RPMI7951 (cell line): ENCODE results near the gene MRPS34. TPM values are rescaled to one million over a fixed set of nuclear protein-coding genes. Genes with fewer than 3 reads are reported as not detected.

Experiments
- DNase-seq: peaks from one replicate; pipeline ENCODE4 v3.0.0-alpha.2; 2012; ENCODE audit warnings: low read depth
- total RNA-seq: library from RNA; depleted of rRNA; stranded (reverse); fragments of >200 nt; shearing (Covaris generic); gene quantifications from 2 replicates; pipeline ENCODE4 v1.2.3, GENCODE V29; 2014

Gene MRPS34
- total RNA-seq, 1 experiment from 2014 or later, result 82.5 TPM

DNA sequence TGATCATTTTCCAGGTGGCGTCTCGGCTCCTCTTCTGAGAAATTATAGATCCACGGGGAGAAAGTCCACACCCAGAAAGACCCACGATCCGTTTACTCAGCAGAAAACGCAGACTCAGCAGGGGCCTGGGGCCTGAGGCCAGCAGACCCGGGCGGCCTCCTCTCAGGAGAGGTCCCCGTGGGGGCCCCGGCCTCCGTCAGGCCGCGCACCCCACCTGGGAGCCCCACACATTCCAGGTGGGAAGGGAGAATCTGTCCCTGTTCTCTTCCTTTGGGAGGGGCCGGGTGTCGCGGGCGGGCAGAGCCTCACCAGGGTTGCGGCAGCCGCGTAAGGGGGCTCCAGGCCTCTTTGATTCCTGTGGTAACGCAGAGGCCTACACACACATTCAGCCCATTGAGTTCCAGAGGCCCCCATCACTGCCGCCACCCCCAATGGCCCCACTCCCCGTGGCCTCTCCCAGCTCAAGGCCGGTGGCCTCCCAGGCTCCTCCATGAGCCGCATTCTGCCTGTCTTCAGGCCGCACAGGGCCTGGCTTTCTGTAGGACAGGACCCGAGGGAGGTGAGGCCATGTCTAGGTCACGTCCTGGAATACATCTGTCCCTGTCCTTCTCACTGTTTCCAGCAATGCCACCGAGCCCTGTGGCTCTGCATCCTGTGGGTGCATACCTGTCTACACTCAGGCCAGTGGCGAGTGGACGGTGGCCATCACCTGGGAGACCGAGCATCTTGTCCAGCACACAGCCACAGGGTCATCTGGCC, 22.2 kb upstream of the MRPS34 start:
- no peak for DNase-seq

DNA sequence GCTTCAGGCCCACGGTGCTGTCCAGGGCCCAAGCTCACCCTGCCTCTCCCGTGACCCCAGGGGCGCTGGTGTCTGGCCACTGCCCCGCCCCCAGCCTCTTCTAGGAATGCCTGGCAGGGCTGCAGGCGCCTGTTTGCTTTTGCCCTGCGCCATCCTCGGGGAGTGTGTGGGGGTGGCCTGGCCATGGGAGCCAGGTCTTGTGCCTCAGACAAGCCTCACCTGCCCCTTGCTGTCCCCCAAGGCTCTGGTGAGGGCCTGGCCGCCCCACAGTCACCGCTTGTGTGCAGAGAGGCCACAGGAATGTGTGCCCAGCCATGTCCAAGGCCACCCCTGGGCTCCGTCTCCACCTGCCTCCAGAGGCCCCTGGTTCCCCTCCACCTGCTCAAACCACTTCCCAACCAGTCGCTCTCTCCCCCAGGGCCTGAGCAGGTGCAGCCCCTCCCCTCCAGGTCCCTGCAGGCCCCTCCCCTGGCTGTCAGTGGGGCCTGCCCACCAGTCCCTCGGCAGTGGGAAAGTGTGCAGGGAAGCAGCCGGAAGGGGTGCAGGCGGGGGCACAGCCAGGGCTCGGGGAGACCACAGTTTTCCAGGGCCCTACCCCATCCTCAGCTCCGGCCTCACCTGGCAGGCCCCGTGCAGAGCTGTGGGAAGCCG, 21.4 kb upstream of the MRPS34 start:
- DNase-seq, result no peak

DNA sequence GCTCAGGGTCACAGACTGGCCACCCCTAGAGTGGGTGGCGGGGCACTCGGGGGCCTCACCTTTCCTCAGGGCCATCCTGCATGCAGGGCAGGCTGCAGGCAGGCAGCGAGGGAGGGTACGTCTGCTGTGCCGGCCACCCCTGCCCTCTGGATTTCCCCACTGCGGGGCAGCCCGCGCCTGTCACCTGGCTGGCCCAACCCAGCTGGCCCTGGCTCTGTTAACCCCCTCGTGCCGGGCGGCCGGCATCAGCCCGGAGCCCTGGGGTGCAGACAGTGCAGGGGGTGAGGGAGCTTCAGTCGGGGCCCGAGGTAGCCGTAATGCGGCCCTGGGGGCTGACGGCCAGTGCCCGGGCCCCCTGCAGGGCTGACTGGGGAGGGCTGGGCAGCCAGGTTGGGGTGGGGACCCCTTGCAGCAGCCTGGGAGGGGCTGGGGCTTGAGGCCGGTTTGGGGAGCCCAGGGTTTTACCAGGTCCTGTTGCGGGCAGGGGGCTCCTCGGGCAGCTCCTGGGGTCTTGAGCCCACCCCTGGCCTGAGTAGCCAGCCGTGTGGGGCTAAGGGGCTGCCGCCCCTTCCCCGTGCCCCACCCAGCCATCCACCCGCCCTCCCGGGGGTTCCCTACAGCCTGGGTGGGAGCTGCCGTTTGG, 20.8 kb upstream of the MRPS34 start, which contains the start of gene IGFALS:
Gene IGFALS (minus strand): TSS at position 128 of the 643 bp plus-strand sequence. CDS start 53 bp downstream, at position 75.
- DNase-seq, result no peak

DNA sequence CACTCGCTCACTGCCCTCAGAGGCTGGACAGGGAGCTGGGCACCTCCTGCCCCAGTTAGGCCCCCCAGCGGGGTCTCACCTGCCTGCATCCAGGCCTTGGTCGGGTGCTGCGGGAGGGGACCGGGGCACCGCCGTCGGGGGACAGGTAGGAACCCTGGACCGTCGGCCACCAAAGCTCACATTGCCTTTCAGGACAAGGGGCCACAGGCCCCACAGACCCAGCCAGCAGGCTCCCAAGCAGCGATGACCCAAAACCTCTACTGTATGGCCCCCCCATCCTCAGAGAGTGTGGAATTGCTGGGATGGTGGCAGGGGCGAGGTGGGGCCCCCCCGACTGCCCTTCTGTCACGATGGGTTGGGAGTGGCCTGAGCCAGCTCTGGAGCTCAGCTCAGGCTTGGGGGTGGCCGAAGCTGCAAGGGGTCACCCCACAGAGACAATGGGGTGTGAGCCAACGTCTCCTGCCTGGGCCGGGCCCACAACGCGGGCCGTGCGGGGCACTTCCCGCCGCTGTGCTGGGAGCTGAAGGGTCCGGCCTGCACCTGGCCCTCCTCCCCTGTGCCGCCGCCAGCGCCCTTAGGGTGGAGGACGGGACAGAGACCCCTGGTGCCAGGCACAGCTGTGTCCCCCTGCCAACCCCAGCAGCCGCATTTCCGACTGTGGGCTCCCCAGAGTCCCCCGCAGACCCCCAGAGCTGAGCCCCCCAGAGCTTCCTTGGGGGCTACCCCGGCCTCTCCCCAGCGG, 20.1 kb upstream of the MRPS34 start:
- no peak for DNase-seq

DNA sequence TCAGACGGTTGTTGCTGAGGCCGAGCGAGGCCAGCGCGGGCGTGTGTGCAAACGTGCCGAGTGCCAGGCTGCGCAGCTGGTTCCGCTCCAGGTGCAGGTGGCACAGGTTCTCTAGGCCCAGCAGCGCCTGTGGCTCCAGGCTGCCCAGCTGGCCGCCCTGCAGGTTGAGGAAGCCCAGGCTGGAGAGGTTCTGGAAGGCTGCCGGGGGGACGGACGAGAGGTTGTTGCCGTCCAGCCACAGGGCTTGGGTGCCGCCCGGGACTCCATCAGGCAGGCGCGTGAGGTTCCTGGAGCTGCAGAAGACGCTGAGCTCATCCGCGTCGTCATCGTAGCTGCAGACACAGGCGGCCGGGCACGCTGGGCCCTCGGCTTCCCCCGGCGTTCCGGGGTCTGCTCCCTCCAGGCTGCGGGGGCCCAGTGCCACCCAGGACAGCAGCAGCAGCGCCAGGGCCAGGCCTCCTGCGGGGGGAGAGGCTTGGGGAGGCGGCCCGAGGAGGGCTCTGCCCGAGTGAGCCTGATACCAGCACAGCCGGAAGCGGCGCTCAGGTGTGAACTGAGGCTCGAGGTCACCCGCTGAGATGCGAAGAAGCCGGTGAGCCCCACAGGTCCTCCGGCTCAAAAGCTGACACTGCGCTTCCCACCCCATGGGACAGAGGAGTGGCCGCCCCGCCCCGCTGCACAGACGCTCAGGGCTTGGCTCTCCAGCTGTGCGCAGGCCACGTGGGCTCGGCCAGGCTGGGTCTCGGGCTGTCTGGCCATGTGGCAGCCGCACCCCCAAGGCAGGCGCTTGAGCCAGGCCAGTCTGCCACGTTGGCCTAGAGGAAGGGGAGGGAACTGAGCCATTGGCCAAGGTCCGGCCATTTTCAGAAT, 19.2 kb upstream of the MRPS34 start:
- DNase-seq, result no peak

DNA sequence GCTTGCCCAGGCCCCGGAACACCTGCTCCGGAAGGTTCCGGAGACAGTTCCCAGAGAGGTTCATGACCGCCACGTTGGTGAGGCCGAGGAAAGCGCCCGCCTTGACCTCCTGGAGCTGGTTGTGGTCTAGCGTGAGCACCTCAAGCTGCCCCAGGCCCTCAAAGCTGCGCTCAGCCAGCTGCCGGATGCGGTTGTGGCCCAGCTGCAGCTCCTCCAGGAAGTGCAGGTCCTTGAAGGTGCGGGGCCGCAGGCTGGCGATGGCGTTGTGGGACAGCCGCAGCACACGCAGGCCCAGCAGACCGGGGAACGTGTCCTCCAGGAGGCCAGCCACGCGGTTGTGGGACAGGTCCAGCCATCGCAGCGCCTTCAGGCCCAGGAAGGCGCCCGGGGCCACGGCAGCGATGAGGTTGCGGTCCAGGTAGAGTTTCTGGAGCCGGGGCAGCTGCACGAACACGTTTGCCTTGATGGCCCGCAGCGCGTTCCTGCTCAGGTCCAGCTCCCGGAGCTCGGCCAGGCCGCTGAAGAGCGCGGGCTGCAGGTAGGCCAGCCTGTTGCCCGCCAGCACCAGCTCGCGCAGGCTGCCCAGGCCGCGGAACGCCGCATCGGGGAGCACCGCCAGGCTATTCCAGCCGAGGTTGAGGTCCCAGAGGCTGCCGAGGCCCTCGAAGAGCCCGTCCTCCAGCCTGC, 18.5 kb upstream of the MRPS34 start:
- no peak for DNase-seq

DNA sequence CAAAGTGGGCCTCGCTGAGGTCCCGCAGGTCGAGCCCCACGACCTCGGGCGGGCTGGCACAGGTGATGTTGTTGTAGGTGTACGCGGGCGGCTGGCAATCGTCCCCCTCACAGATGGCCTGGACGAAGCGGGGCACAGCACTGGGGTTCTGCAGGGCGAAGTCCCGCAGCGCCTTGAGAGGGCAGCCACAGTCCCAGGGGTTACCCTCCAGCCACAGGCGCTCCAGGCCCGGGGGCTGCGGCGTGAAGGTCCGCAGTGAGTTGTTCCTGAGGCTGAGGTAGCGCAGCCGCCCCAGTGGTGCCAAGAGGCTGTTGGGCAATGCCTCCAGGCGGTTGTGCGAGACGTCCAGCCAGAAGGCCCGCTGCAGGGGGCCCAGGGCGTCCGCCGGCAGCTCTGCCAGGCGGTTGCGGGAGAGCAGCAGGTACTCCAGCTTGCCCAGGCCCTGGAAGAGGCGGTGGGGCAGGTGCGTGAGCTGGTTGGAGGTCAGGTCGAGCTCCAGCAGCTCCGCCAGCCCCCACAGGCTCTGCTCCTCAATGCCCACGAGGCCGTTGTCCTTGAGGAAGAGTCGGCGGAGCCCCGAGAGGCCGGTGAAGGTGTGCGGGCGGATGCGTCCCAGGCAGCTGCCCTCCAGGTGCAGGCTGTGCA, 17.8 kb upstream of the MRPS34 start:
- DNase-seq, result no peak

DNA sequence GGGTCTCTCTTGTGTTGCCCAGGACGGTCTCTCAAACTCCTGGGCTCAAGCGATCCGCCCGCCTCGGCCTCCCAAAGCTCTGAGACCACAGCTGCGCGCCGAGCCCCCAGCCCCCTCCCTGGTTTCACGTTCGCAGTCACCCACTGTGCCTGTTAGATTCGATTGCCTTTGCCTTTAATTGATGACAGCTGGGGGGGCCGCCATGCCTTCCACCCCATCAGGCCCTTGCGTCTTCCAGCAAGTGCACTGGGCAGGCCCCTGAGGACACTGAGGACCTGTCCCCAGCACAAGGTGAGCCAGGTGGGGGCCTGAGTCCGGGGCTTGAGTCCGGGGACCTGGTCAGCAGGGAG, 17.3 kb upstream of the MRPS34 start:
- DNase-seq, result no peak

DNA sequence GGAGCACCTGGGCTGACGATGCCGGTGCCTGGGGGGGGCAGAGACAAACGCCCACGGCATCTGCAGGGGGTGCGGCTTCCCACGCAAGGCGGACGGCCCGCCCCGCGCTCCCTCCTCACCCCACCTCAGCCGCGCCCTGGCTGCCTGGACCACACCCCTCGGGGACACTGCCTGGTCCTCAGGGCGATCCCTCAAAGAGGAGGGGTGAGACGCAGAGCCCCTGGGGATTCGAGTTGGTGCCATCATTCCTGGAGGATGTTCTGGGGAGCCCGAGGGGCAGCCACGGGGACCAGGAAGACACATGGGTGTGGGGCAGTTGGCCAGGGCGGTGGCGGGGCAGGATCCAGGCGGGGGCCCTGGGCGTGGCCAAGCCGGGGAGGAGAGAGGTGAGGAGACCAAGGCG, 16.7 kb upstream of the MRPS34 start:
- DNase-seq, result no peak

DNA sequence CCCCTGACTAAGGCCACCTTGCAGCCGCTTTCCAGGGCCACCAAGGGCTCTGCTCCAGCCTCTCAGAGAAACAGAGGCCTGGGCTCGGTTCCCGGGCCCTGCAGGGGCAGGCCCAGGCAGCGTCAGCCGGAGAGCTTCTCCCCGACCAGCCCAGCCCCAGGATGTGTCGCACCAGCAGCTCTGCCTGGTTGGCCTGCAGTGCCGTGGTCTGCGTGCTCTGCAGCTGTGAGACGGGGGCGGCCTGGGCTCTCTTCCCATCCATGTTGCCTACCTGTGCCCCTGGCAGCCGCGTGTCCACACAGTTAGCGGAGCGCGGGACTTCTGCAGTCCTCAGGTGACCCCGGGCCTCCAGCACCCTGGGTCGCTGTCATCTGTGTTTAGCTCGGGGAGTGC, 15.8 kb upstream of the MRPS34 start:
- DNase-seq, result no peak

DNA sequence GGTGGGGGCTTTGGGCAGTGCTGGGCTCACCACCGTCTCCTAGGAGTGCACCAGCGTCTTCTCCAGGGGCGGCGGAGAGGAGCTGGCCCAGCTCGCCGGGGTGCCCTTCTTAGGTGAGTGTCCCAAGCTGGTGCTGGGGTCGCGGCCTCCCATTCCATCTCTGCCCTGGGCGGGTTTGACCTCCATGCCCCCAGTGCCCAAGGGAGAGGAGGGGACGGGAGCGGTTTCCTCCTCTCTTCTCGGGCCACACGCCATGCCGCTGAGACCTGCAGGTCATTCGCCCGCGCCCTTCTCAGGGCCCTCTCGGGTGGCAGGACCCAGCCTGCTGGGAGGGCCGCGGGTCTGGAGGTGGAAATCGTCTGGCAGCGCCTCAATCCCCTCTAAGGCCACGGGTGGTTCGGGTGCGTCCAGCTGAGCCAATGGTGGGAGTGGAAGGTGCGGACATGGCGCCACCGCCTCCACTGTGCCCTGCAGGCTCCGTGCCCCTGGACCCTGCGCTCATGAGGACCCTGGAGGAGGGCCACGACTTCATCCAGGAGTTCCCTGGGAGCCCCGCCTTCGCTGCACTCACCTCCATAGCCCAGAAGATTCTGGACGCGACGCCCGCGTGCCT, 15.3 kb upstream of the MRPS34 start:
- no peak for DNase-seq

DNA sequence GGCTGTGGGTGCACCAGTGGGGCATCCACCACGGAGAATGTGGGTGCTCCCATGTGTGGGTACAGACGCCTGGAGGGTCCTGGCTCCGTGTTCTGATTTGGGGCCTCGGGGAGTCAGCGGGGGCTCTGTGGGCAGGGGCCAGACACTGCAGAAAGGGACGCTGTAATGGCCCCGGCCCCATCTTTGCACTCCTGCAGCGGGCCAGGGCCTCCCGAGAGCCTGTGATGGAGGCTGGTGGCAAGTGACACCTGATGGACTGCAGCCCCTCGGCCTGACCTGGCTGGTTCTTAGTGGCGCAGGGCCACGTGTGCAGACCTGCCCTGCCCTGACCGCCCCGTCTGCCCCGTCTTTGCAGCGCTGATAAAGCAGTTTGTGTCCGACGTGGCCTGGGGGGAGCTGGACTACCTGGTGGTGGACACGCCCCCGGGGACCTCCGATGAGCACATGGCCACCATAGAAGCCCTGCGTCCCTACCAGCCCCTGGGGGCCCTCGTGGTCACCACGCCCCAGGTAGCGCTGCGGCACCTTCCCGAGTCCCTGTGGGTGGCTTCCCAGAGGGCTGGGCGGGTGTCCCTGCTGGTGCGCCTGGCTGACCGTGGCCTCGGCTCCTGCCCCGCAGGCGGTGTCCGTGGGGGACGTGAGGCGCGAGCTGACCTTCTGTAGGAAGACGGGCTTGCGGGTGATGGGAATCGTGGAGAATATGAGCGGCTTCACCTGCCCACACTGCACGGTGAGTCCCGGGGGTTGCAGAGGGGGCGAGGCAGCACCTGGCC, 14.6 kb upstream of the MRPS34 start:
- DNase-seq, result no peak

DNA sequence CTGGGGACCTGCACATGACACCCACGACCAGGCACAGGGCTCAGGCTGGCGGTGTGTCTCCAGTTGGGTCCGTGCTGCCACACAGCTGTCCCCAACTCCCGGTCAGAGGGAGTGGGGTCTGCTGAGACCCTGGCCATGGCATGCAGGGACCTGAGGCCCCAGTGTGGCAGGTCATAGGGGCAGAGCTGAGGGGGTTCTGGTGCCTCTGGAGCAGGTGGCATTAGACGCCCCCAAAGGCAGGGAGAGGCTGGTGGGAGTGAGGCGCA, 14.1 kb upstream of the MRPS34 start:
- DNase-seq, result no peak

DNA sequence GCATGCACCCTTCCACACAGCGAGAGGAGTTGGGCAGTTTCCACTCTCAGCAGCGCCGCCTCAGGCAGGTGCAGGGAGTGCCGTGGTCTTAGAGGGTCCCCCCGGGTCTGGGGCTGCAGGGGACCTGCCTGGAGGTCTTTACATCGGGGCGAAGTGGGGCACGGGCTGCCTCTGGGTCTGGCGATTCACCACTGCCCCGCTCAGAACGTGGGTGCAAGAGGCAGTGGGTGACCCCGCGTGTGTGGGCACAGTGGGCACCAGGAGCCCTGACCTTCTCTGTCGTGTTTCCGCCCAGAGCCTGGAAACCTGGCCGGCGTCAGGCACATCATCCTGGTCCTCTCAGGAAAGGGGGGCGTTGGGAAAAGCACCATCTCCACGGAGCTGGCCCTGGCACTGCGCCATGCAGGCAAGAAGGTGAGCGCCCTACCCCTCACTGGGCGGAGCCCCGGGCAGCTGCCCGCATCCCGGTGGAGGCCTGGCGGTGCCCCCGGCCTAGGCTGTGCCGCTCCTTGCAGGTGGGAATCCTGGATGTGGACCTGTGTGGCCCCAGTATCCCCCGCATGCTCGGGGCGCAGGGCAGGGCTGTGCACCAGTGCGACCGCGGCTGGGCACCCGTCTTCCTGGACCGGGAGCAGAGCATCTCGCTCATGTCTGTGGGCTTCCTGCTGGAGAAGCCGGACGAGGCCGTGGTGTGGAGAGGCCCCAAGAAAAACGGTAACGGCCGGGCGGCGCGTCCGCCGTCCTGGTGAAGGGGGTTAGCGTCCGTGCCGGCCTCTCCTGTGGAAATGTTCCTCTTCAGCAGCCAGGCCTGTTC, 13.5 kb upstream of the MRPS34 start:
- no peak for DNase-seq

DNA sequence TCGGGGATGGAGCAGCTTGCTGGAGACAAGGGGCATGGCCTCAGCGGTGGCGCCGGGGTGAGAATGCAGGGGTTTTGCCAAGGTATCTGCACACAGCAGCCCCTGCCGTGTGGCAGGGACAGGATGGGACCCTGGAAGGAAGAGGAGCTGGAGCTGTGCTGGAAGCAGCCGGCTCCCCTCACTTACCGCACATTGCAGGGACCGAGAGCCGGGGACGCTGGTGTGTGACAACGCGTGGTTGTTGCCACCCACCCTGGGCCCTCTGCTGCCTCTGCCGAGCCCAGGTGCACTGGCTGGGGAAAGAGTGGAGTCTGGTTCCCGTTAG, 12.9 kb upstream of the MRPS34 start:
- no peak for DNase-seq

DNA sequence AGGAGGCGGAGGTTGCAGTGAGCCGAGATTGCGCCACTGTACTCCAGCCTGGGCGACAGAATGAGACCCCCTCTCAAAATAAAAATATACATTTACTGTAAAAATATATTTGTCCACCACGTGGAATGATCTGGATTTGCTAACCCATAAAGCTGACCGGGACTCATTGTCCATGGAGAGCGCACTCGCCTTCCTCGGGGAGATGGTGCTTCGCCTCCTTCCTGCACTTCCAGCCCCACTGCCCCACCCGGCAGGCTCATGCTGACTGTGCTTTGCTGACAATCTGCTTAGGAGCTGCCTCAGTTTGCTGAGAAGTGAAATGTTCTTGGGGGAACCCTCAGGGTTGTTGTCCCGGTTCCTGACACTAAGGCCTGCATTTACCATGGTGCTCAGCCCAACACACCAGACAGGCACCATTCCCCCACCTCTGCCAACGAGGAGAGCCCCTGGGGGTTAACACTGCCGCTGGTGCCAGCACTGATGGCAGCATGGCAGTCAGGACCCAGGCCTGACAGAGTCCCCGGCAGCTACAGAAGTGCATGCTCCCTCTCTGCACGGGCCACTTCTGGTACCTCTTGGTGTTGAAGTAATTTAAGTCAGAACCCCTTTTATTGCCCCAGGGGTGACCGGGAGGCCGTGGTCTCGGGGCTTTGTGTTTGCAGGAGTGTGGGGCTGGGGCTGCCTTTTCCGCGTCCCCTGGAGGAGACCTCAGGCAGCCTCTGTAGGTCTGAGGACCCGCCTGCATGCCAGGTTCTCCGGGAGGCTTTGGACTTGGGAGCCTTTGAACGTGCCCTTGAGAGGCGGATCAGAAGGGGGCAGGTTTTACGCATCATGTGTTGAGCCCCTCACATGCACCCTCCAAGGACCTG, 12.3 kb upstream of the MRPS34 start:
- DNase-seq, result no peak

DNA sequence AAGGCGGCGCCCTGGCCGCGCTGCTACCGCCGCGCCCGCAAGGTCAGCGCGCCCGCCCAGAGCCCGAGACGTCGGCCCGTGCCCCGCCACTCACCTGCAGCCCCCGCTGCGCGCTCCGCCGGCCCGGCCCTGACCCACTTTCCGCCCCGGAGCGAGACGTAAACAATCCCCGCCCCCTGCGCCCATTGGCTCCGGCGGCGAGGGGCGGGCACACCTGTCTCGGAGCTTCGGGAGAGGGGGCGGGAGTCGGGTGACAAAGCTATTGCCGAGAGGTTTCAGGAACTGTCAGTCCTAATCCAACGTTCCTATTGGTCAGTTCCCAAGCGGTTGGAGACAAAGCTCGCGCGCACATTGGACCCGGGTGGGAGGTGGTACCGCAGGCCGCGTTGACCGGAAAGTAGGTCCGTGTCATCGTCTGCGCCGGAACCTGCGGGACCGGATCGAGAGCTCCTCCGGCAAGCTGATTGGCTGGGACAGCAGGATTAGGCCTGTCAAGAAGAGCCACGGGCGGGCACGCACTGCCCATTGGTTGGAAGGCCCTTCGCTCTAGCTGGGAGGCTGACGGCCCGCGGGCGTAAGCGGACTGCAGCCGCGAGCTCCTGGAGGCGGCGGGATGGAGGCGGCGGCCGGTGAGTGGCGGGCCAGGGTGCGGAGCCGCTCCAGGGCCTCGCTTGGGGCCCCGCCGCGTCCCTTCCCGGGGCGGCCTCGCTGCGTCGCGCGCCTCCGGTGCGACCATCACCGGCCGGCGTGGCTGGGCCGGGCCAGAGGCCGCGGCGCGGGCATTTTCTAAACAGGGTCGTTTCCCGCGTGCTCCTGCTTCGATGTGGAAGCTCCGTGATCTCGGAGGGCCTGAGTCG, 9.7 kb upstream of the MRPS34 start, which contains the start of the genes NUBP2 and SPSB3:
Gene NUBP2 (plus strand): TSS at position 553 of the 857 bp plus-strand sequence. CDS start 61 bp downstream, at position 614.
Gene SPSB3 (minus strand): TSS at position 164 of the 857 bp plus-strand sequence. CDS start 1,088 bp downstream, outside the sequence.
- DNase-seq, result peak; percentile 99
